ENCODE results near the gene CD6. TPM values are rescaled to one million over a fixed set of nuclear protein-coding genes. Genes with fewer than 3 reads are reported as not detected.

CD6 gene
- total RNA-seq, 1 donor from 2014 or later, result not detected

- DNase-seq (ENCODE audit: low spot score), result no peak
- no peaks in the 10 kb centered on the region for H3K36me3 ChIP-seq
- Mint-ChIP-seq H3K27ac (no peak overlapping the region), H3K27me3 (ENCODE audit: insufficient read depth, low read depth) (peaks cover 10% of the 10 kb centered on the region), H3K36me3 (peaks cover 13% of the 10 kb centered on the region), H3K4me3 (no peak overlapping the region), H3K9me3 (no peaks in the 10 kb centered on the region), H3K4me1 (peaks cover 16% of the 10 kb centered on the region)
- no peaks in the 10 kb centered on the region for H3K79me2 ChIP-seq (ENCODE audit: low read depth)
- H3K4me3 ChIP-seq, result no peak overlapping the region
- no peak overlapping the region for H3K27ac ChIP-seq
- H3K27me3 ChIP-seq, result no peaks in the 10 kb centered on the region
- no peak overlapping the region for H3K9ac ChIP-seq
- peaks cover 15% of the 10 kb centered on the region for H4K20me1 ChIP-seq (ENCODE audit: low read depth)
- no peak overlapping the region for H2AFZ ChIP-seq (replicated peaks)
- no peak for TF ChIP-seq EZH2phosphoT487 (IDR thresholded peaks at IDR 0.05)
- TF ChIP-seq EZH2 (IDR thresholded peaks at IDR 0.05), result no peak
- no peak for TF ChIP-seq CTCF (IDR thresholded peaks at IDR 0.05)
- H3K9me3 ChIP-seq (ENCODE audit: low read depth), result no peaks in the 10 kb centered on the region
- H3K4me1 ChIP-seq, result peaks cover 8% of the 10 kb centered on the region
- peaks cover 4% of the 10 kb centered on the region for H3F3A ChIP-seq (ENCODE audit: low read depth)
- no peak overlapping the region for H3K4me2 ChIP-seq
Observed at GRCh38 chr11:60934790-60935605, 36.5 kb upstream of the CD6 start.

- H3K27me3 ChIP-seq, result no peaks in the 10 kb centered on the region
- peaks cover 15% of the 10 kb centered on the region for H4K20me1 ChIP-seq (ENCODE audit: low read depth)
- no peak overlapping the region for H2AFZ ChIP-seq (replicated peaks)
- H3K4me3 Mint-ChIP-seq, result no peak overlapping the region
- no peak for DNase-seq (ENCODE audit: low spot score)
- H3K9ac ChIP-seq, result no peak overlapping the region
- peaks cover 4% of the 10 kb centered on the region for H3F3A ChIP-seq (ENCODE audit: low read depth)
- no peak overlapping the region for H3K4me2 ChIP-seq
- H3K27ac ChIP-seq, result no peak overlapping the region
- H3K27me3 Mint-ChIP-seq (ENCODE audit: insufficient read depth, low read depth), result peaks cover 11% of the 10 kb centered on the region
- H3K36me3 ChIP-seq, result no peaks in the 10 kb centered on the region
- peaks cover 12% of the 10 kb centered on the region for H3K36me3 Mint-ChIP-seq
- no peak overlapping the region for H3K4me3 ChIP-seq
- no peaks in the 10 kb centered on the region for H3K9me3 ChIP-seq (ENCODE audit: low read depth)
- no peaks in the 10 kb centered on the region for H3K79me2 ChIP-seq (ENCODE audit: low read depth)
- peaks cover 16% of the 10 kb centered on the region for H3K4me1 Mint-ChIP-seq
- TF ChIP-seq EZH2 (IDR thresholded peaks at IDR 0.05), result no peak
- H3K27ac Mint-ChIP-seq, result no peak overlapping the region
- peaks cover 8% of the 10 kb centered on the region for H3K4me1 ChIP-seq
- H3K9me3 Mint-ChIP-seq, result no peaks in the 10 kb centered on the region
Observed at GRCh38 chr11:60935676-60936442, 35.6 kb upstream of the CD6 start.

- Histone ChIP-seq H3K36me3 (no peaks in the 10 kb centered on the region), H3K4me1 (peaks cover 8% of the 10 kb centered on the region), H3K27me3 (no peaks in the 10 kb centered on the region), H3F3A (ENCODE audit: low read depth) (peaks cover 4% of the 10 kb centered on the region), H4K20me1 (ENCODE audit: low read depth) (peaks cover 15% of the 10 kb centered on the region), H3K4me3 (no peak overlapping the region), H3K27ac (no peak overlapping the region), H3K9me3 (ENCODE audit: low read depth) (no peaks in the 10 kb centered on the region), H3K9ac (no peak overlapping the region), H3K79me2 (ENCODE audit: low read depth) (no peaks in the 10 kb centered on the region), H3K4me2 (no peak overlapping the region), H2AFZ (replicated peaks) (no peak overlapping the region)
- DNase-seq (ENCODE audit: low spot score), result no peak
- H3K4me1 Mint-ChIP-seq, result peaks cover 16% of the 10 kb centered on the region
- H3K9me3 Mint-ChIP-seq, result no peaks in the 10 kb centered on the region
- peaks cover 11% of the 10 kb centered on the region for H3K27me3 Mint-ChIP-seq (ENCODE audit: insufficient read depth, low read depth)
- H3K27ac Mint-ChIP-seq, result peak overlapping the region; percentile 25
- no peak overlapping the region for H3K4me3 Mint-ChIP-seq
- no peak for TF ChIP-seq CTCF (IDR thresholded peaks at IDR 0.05)
- no peak for TF ChIP-seq EZH2 (IDR thresholded peaks at IDR 0.05)
- TF ChIP-seq EZH2phosphoT487 (IDR thresholded peaks at IDR 0.05), result no peak
- H3K36me3 Mint-ChIP-seq, result peaks cover 11% of the 10 kb centered on the region
Observed at GRCh38 chr11:60936467-60937143, 34.9 kb upstream of the CD6 start.
